Psoas muscle (tissue), 8 donors: Measurements from ENCODE around the gene ADGRE2. TPM values are rescaled to one million over a fixed set of nuclear protein-coding genes. Genes with fewer than 3 reads are reported as not detected.

ENCODE experiments used
- ATAC-seq, 4 donors: fragments of 200-7000 bp; cut with Tn5 transposase; one replicate each; pipeline ENCODE4 v1.9.1; 2020; ENCODE audit warnings: moderate library complexity in 3 of 4, mild to moderate bottlenecking in 2 of 4
- DNase-seq, 2 donors: peaks; one replicate each; pipeline ENCODE4 v3.0.0-alpha.2; 2020
- H3K27ac ChIP-seq: fragments of 200-600 bp; one replicate; pipeline ENCODE4 v1.8.0; 2022
- H3K27me3 ChIP-seq, 3 donors: fragments of 200-600 bp in 1 of 3; one replicate each; pipeline versions ENCODE4 v1.6.1 to v1.8.0; 2013 to 2022; ENCODE audit warnings: low read length in 2 of 3, mild to moderate bottlenecking in 2 of 3, moderate library complexity in 1 of 3; ENCODE audit not compliant: insufficient read depth in 3 of 3
- H3K36me3 ChIP-seq, 2 donors: fragments of 200-600 bp in 1 of 2; one replicate each; pipeline versions ENCODE4 v1.6.1 to v1.8.0; 2013 to 2022; ENCODE audit warnings: low read depth in 1 of 2, mild to moderate bottlenecking in 1 of 2, moderate library complexity in 1 of 2; ENCODE audit not compliant: insufficient read depth in 1 of 2
- H3K4me1 ChIP-seq: fragments of 200-600 bp; one replicate; pipeline ENCODE4 v1.8.0; 2022
- H3K4me3 ChIP-seq: fragments of 200-600 bp; one replicate; pipeline ENCODE4 v1.8.0; 2022; ENCODE audit warnings: mild to moderate bottlenecking
- H3K9me3 ChIP-seq: fragments of 200-600 bp; one replicate; pipeline ENCODE4 v1.8.0; 2022
- CTCF ChIP-seq: fragments of 200-600 bp; IDR thresholded peaks from one replicate; pipeline ENCODE4 v1.8.0; 2022; ENCODE audit warnings: antibody characterized with exemption
- WGBS, 3 donors: extraction: QIAGEN DNeasy Blood & Tissue Kit; methylation state at CpG; one replicate each; pipeline versions ENCODE4 v1.1.6 to v1.1.7; 2013; 5-methylcytosine and 5-hydroxymethylcytosine counted together
- intact Hi-C, 2 donors: fragments of 100-400 bp; cut with DNase I; formaldehyde crosslinking; loops; one replicate each; pipeline versions ENCODE4 v1.11.0 to v1.14.2; 2022
- polyA plus RNA-seq, 3 donors: library from polyadenylated mRNA; stranded (reverse); fragments of 200-250 nt; gene quantifications; one replicate each; pipeline ENCODE4 v1.2.3, GENCODE V29; 2013
- total RNA-seq, 4 donors: library from RNA; stranded (reverse); fragmentation: NEBNext Ultra II Directional in 2 of 4; extraction: Animal tissue kit (Norgen Biotek cat#: 25700) in 2 of 4; gene quantifications; one replicate each; pipeline versions ENCODE4 v1.2.1 to v1.2.4, GENCODE V29; 2021 to 2023
- donor health status: healthy with polysubstance abuse.
- donor health status: DM: no; HTN: no; CAD: no; lungs with moderate emphysema.
- donor health status: Bipolar disorder and iron deficiency.
- donor health status: healthy.
- donor health status: DM: yes; HTN: yes; CAD: no.
- donor health status: DM: no; HTN: no; CAD: no.
- donor health status: DM: no; HTN: no; CAD: no.
- donor health status: DM: yes; HTN: yes; CAD: no.

The ADGRE2 gene
- total and polyA plus RNA-seq, 7 donors, result 0.12 to 0.96 (median 0.56) TPM

GRCh38 chr19:14694641-14695266, 83.6 kb downstream of the ADGRE2 start:
- no peak for TF ChIP-seq CTCF
- peaks cover 15 to 65% of the 10 kb centered on the region in 2 donors for H3K36me3 ChIP-seq
- ATAC-seq (no peak), DNase-seq (no peak)
- peaks cover 10% of the 10 kb centered on the region for H3K4me1 ChIP-seq
- H3K4me3 ChIP-seq, result no peak overlapping the region
- WGBS, 3 donors, result 86 to 90% (median 87%) methylated on average over 13 of the region's 13 CpGs
- no peaks in the 10 kb centered on the region for H3K27me3 ChIP-seq
- H3K27ac ChIP-seq, result no peak overlapping the region
- no peaks in the 10 kb centered on the region for H3K9me3 ChIP-seq
- intact Hi-C loops, result no loop called here

GRCh38 chr19:14689598-14690503, 88.5 kb downstream of the ADGRE2 start, which contains the start of gene ZNF333:
Gene ZNF333, plus strand, starts transcription at chr19:14690048. Its CDS starts 3,444 bp downstream, at chr19:14693492.
- peaks cover 10% of the 10 kb centered on the region for H3K4me1 ChIP-seq
- H3K27me3 ChIP-seq, result no peaks in the 10 kb centered on the region
- peak within 1 kb of the TSS; percentile 86 for H3K4me3 ChIP-seq
- peak; percentile 97 to 98 for DNase-seq
- peaks cover 0 to 16% of the 10 kb centered on the region in 2 donors for H3K36me3 ChIP-seq
- intact Hi-C loops, result loop anchor here in 1 of 2 donors (10.0 kb wide), 1 partner anchor 115 kb away; the partner anchor contains the start of gene NDUFB7
- H3K27ac ChIP-seq, result peak within 1 kb of the TSS; percentile 97
- no peaks in the 10 kb centered on the region for H3K9me3 ChIP-seq
- WGBS, 3 donors, result 1% methylated on average over 52 to 66 of the region's 66 CpGs
- no peak for TF ChIP-seq CTCF
- peak; percentile 99 to 100 (median 99) for ATAC-seq

GRCh38 chr19:14686411-14686810, 91.9 kb downstream of the ADGRE2 start:
- intact Hi-C loops, result loop anchor here (2.0 to 10.0 kb wide), 2 partner anchors 112 kb away; partner anchors contain the start of gene NDUFB7 (in 1 of the 2)
- H3K27ac ChIP-seq, result no peak overlapping the region
- peaks cover 0 to 8% (median 0%) of the 10 kb centered on the region in 3 donors for H3K27me3 ChIP-seq
- peaks cover 10% of the 10 kb centered on the region for H3K4me1 ChIP-seq
- ATAC-seq (no peak), DNase-seq (no peak)
- TF ChIP-seq CTCF, result no peak
- no peaks in the 10 kb centered on the region for H3K9me3 ChIP-seq
- H3K4me3 ChIP-seq, result no peak overlapping the region
- 33 to 39% (median 37%) methylated on average over 3 of the region's 3 CpGs for WGBS, 3 donors
- H3K36me3 ChIP-seq, result no peaks in the 10 kb centered on the region

- no peak for ATAC-seq
- Histone ChIP-seq H3K27me3 (peaks cover 0 to 13% (median 2%) of the 10 kb centered on the region in 3 donors), H3K36me3 (no peaks in the 10 kb centered on the region), H3K4me1 (no peaks in the 10 kb centered on the region), H3K9me3 (no peaks in the 10 kb centered on the region), H3K4me3 (no peak overlapping the region), H3K27ac (no peak overlapping the region)
- WGBS, 3 donors, result 36 to 46% (median 43%) methylated on average over 3 of the region's 3 CpGs
- DNase-seq, result no peak
- intact Hi-C loops, result loop anchor here in 1 of 2 donors (10.0 kb wide), 1 partner anchor 109 kb away; the partner anchor contains the start of gene NDUFB7
- no peak for TF ChIP-seq CTCF
These were observed 94.9 kb downstream of the ADGRE2 start for GRCh38 chr19:14683439-14683838.

Other genes with a start within 250 kb of the ADGRE2 start
- gene TECR, start 249.0 kb downstream of the ADGRE2 start, total RNA-seq, result 100 to 1,000 TPM; 111 to 209 (median 158) TPM
- gene TECR, start 249.0 kb downstream of the ADGRE2 start, polyA plus RNA-seq, result 100 to 1,000 TPM in 2 of 3 donors, 10 to 100 TPM in 1; 77.8 to 145 (median 136) TPM
- gene NDUFB7, start 206.5 kb downstream of the ADGRE2 start, total RNA-seq, result 100 to 1,000 TPM; 216 to 306 (median 287) TPM
- 100 to 1,000 TPM; 488 to 805 (median 716) TPM for gene NDUFB7, start 206.5 kb downstream of the ADGRE2 start, polyA plus RNA-seq
- not detected for gene CLEC17A, start 195.5 kb downstream of the ADGRE2 start, total RNA-seq
- gene CLEC17A, start 195.5 kb downstream of the ADGRE2 start, polyA plus RNA-seq, result under 1 TPM in 2 of 3 donors, not detected in 1; 0.03 to 0.04 TPM
- gene ADGRE3, start 103.7 kb downstream of the ADGRE2 start, total RNA-seq, result under 1 TPM in 2 of 4 donors, not detected in 2; 0.11 to 0.27 TPM
- gene ADGRE3, start 103.7 kb downstream of the ADGRE2 start, polyA plus RNA-seq, result not detected
- 1 to 10 TPM; 6.8 to 9.7 (median 8.5) TPM for gene ZNF333, start 88.5 kb downstream of the ADGRE2 start, total RNA-seq
- gene ZNF333, start 88.5 kb downstream of the ADGRE2 start, polyA plus RNA-seq, result 10 to 100 TPM in 2 of 3 donors, 1 to 10 TPM in 1; 6.9 to 16.0 (median 10.2) TPM
- not detected for gene OR7A5, start 56.6 kb upstream of the ADGRE2 start, total RNA-seq
- under 1 TPM; 0.01 TPM for gene OR7A5, start 56.6 kb upstream of the ADGRE2 start, polyA plus RNA-seq
- gene OR7C1, start 56.6 kb upstream of the ADGRE2 start, total RNA-seq, result under 1 TPM in 1 of 4 donors, not detected in 3; 0.02 TPM
- under 1 TPM in 2 of 3 donors, not detected in 1; under 0.01 to 0.04 TPM for gene OR7C1, start 56.6 kb upstream of the ADGRE2 start, polyA plus RNA-seq
- gene OR7A10, start 70.4 kb upstream of the ADGRE2 start, total RNA-seq, result not detected
- not detected for gene OR7A10, start 70.4 kb upstream of the ADGRE2 start, polyA plus RNA-seq
- gene OR7A17, start 107.6 kb upstream of the ADGRE2 start, total RNA-seq, result not detected
- not detected for gene OR7A17, start 107.6 kb upstream of the ADGRE2 start, polyA plus RNA-seq
- gene OR7C2, start 162.9 kb upstream of the ADGRE2 start, total RNA-seq, result not detected
- gene OR7C2, start 162.9 kb upstream of the ADGRE2 start, polyA plus RNA-seq, result not detected
- gene SLC1A6, start 201.3 kb upstream of the ADGRE2 start, total RNA-seq, result not detected
- not detected for gene SLC1A6, start 201.3 kb upstream of the ADGRE2 start, polyA plus RNA-seq